Sciatic nerve (tissue), 2 donors: ENCODE results near the gene FAM174A. TPM values are rescaled to one million over a fixed set of nuclear protein-coding genes. Genes with fewer than 3 reads are reported as not detected.

Source experiments
- ATAC-seq: fragments of 200-7000 bp; cut with Tn5 transposase; one replicate; pipeline ENCODE4 v1.9.1; 2020; ENCODE audit warnings: mild to moderate bottlenecking, moderate library complexity
- DNase-seq: peaks from one replicate; pipeline ENCODE4 v3.0.0-alpha.2; 2020; ENCODE audit warnings: low spot score
- intact Hi-C: fragments of 100-400 bp; cut with DNase I; formaldehyde crosslinking; loops from one replicate; pipeline ENCODE4 v1.14.2; 2022
- total RNA-seq: library from RNA; stranded (reverse); fragmentation: NEBNext Ultra II Directional; extraction: Animal tissue kit (Norgen Biotek cat#: 25700); gene quantifications from one replicate; pipeline ENCODE4 v1.2.1, GENCODE V29; 2021
- donor health status: DM: no; HTN: no; CAD: no.
- donor health status: DM: no; HTN: no; CAD: no.

Gene FAM174A
- total RNA-seq, 1 donor from 2014 or later, result 14.5 TPM

DNA sequence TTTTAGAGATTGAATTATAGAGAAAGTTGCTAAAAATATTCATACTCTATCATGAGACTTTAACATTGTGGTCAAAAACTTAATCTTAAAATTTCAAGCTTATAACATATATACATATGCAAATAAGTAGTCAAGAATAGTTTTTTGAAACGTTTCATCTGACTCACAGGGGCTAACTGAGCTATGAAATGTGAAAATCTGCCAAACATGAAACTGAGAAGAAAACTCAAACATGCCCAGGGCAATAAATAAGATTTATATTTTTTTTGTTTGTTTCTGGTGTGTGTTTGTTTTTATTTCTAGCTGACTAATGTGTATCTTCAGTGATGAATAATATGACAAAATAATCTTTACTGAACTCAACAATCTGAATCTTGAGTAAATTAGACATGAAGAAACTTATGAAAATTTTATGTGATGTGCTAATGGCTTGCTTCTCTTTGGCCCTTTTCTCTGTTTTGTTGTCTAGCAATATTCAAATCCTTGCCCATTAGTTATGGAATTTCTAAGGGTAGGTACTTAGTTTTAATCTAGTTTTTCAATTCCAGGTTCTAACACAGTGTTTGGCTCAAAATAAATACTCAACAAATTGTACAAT lies 99.9 kb downstream of the FAM174A start:
- ATAC-seq, result no peak
- intact Hi-C loops, result no loop called here
- no peak for DNase-seq
